Stimulated activated naive CD8-positive, alpha-beta T cell treated with anti-CD3 and anti-CD28 coated beads, Interleukin-15, Interleukin-2, amounts not matched to agents 100 ng/mL and 50 ng/mL, for 24 hours (primary cell): ENCODE data around the gene TLK2.
"Not testable (repeated sequence)": the region's sequence is repeated elsewhere in the genome, so short reads cannot be mapped to it uniquely, and the experiment has no call there.

Source experiments
- H3K27ac Mint-ChIP-seq: one replicate; pipeline ENCODE4 v1.8.0; 2021; ENCODE audit warnings: mild to moderate bottlenecking, mixed read lengths
- H3K27me3 Mint-ChIP-seq: one replicate; pipeline ENCODE4 v1.8.0; 2021; ENCODE audit warnings: mixed read lengths
- H3K36me3 Mint-ChIP-seq: one replicate; pipeline ENCODE4 v1.8.0; 2021; ENCODE audit warnings: low read depth, mixed read lengths
- H3K4me1 Mint-ChIP-seq: one replicate; pipeline ENCODE4 v1.8.0; 2021; ENCODE audit warnings: low read depth, mixed read lengths
- H3K4me3 Mint-ChIP-seq: one replicate; pipeline ENCODE4 v1.8.0; 2021; ENCODE audit warnings: mild to moderate bottlenecking, mixed read lengths
- H3K9me3 Mint-ChIP-seq: one replicate; pipeline ENCODE4 v1.8.0; 2021; ENCODE audit warnings: mixed read lengths

Gene TLK2

GRCh38 chr17:62473030-62473982 lies 5.3 kb upstream of the TLK2 start:
- H3K36me3 Mint-ChIP-seq, H3K4me3 Mint-ChIP-seq, H3K27me3 Mint-ChIP-seq, H3K9me3 Mint-ChIP-seq, H3K27ac Mint-ChIP-seq: not testable (repeated sequence)
- H3K4me1 Mint-ChIP-seq, result peaks cover 13% of the 10 kb centered on the region

GRCh38 chr17:62477111-62477510 lies 1.5 kb upstream of the TLK2 start:
- peaks cover 11% of the 10 kb centered on the region for H3K36me3 Mint-ChIP-seq
- not testable (repeated sequence) for H3K9me3 Mint-ChIP-seq, H3K27me3 Mint-ChIP-seq
- H3K4me3 Mint-ChIP-seq, result peak overlapping the region; percentile 83
- peaks cover 27% of the 10 kb centered on the region for H3K4me1 Mint-ChIP-seq
- H3K27ac Mint-ChIP-seq, result peak overlapping the region; percentile 87

GRCh38 chr17:62477718-62478408 lies 762 bp upstream of the TLK2 start:
- peak overlapping the region; percentile 87 for H3K27ac Mint-ChIP-seq
- H3K4me1 Mint-ChIP-seq, result peaks cover 34% of the 10 kb centered on the region
- H3K36me3 Mint-ChIP-seq, result peaks cover 18% of the 10 kb centered on the region
- H3K27me3 Mint-ChIP-seq, H3K9me3 Mint-ChIP-seq: not testable (repeated sequence)
- H3K4me3 Mint-ChIP-seq, result peak overlapping the region; percentile 83

- H3K9me3 Mint-ChIP-seq, H3K27me3 Mint-ChIP-seq, H3K27ac Mint-ChIP-seq: not testable (repeated sequence)
- Mint-ChIP-seq H3K4me3 (peak overlapping the region; percentile 95), H3K4me1 (peaks cover 41% of the 10 kb centered on the region), H3K36me3 (peaks cover 23% of the 10 kb centered on the region)
Observed at GRCh38 chr17:62478880-62479638, 434 bp downstream of the TLK2 start.

GRCh38 chr17:62479639-62480258 lies 1.1 kb downstream of the TLK2 start:
- not testable (repeated sequence) for H3K27me3 Mint-ChIP-seq, H3K9me3 Mint-ChIP-seq
- H3K27ac Mint-ChIP-seq, result peak overlapping the region; percentile 96
- H3K4me1 Mint-ChIP-seq, result peaks cover 41% of the 10 kb centered on the region
- H3K4me3 Mint-ChIP-seq, result peak overlapping the region; percentile 95
- H3K36me3 Mint-ChIP-seq, result peaks cover 23% of the 10 kb centered on the region

GRCh38 chr17:62482553-62482952 lies 3.9 kb downstream of the TLK2 start:
- Mint-ChIP-seq H3K36me3 (peaks cover 30% of the 10 kb centered on the region), H3K4me1 (peaks cover 49% of the 10 kb centered on the region)
- not testable (repeated sequence) for H3K4me3 Mint-ChIP-seq, H3K27me3 Mint-ChIP-seq, H3K9me3 Mint-ChIP-seq, H3K27ac Mint-ChIP-seq

- peaks cover 32% of the 10 kb centered on the region for H3K4me1 Mint-ChIP-seq
- H3K4me3 Mint-ChIP-seq, H3K27ac Mint-ChIP-seq: not testable (repeated sequence)
Observed at GRCh38 chr17:62490990-62491389, 12.4 kb downstream of the TLK2 start.

GRCh38 chr17:62493049-62493655 lies 14.5 kb downstream of the TLK2 start:
- H3K4me1 Mint-ChIP-seq, result peaks cover 24% of the 10 kb centered on the region

More at GRCh38 chr17:62490990-62491389, 12.4 kb downstream of the TLK2 start:
- peaks cover 18% of the 10 kb centered on the region for H3K36me3 Mint-ChIP-seq
- H3K9me3 Mint-ChIP-seq, H3K27me3 Mint-ChIP-seq: not testable (repeated sequence)

GRCh38 chr17:62494073-62494472 lies 15.4 kb downstream of the TLK2 start:
- not testable (repeated sequence) for H3K27ac Mint-ChIP-seq, H3K27me3 Mint-ChIP-seq, H3K9me3 Mint-ChIP-seq, H3K4me3 Mint-ChIP-seq
- Mint-ChIP-seq H3K4me1 (peaks cover 18% of the 10 kb centered on the region), H3K36me3 (peaks cover 23% of the 10 kb centered on the region)

More at GRCh38 chr17:62493049-62493655, 14.5 kb downstream of the TLK2 start:
- H3K27ac Mint-ChIP-seq, H3K9me3 Mint-ChIP-seq, H3K4me3 Mint-ChIP-seq, H3K27me3 Mint-ChIP-seq: not testable (repeated sequence)
- H3K36me3 Mint-ChIP-seq, result peaks cover 23% of the 10 kb centered on the region

- H3K27me3 Mint-ChIP-seq, result not testable (repeated sequence)
Observed at GRCh38 chr17:62496344-62496743, 17.7 kb downstream of the TLK2 start.

GRCh38 chr17:62498796-62499195 lies 20.2 kb downstream of the TLK2 start:
- H3K27me3 Mint-ChIP-seq, H3K4me3 Mint-ChIP-seq, H3K27ac Mint-ChIP-seq, H3K9me3 Mint-ChIP-seq: not testable (repeated sequence)
- Mint-ChIP-seq H3K4me1 (peaks cover 15% of the 10 kb centered on the region), H3K36me3 (peaks cover 18% of the 10 kb centered on the region)

More at GRCh38 chr17:62496344-62496743, 17.7 kb downstream of the TLK2 start:
- peaks cover 23% of the 10 kb centered on the region for H3K36me3 Mint-ChIP-seq
- H3K4me1 Mint-ChIP-seq, result peaks cover 24% of the 10 kb centered on the region
- H3K4me3 Mint-ChIP-seq, H3K9me3 Mint-ChIP-seq, H3K27ac Mint-ChIP-seq: not testable (repeated sequence)

- H3K27ac Mint-ChIP-seq, H3K9me3 Mint-ChIP-seq, H3K4me1 Mint-ChIP-seq, H3K4me3 Mint-ChIP-seq, H3K27me3 Mint-ChIP-seq: not testable (repeated sequence)
- peaks cover 14% of the 10 kb centered on the region for H3K36me3 Mint-ChIP-seq
Observed at GRCh38 chr17:62500463-62500862, 21.8 kb downstream of the TLK2 start.

GRCh38 chr17:62504857-62505256 lies 26.2 kb downstream of the TLK2 start:
- H3K4me1 Mint-ChIP-seq, result peaks cover 35% of the 10 kb centered on the region
- H3K36me3 Mint-ChIP-seq, H3K4me3 Mint-ChIP-seq, H3K27ac Mint-ChIP-seq, H3K27me3 Mint-ChIP-seq, H3K9me3 Mint-ChIP-seq: not testable (repeated sequence)

GRCh38 chr17:62507191-62507836 lies 28.7 kb downstream of the TLK2 start:
- H3K9me3 Mint-ChIP-seq, H3K36me3 Mint-ChIP-seq, H3K27me3 Mint-ChIP-seq: not testable (repeated sequence)
- peak overlapping the region; percentile 41 for H3K27ac Mint-ChIP-seq
- H3K4me1 Mint-ChIP-seq, result peaks cover 48% of the 10 kb centered on the region
- peak overlapping the region; percentile 27 for H3K4me3 Mint-ChIP-seq
